SU-DHL-6 (cell line): ENCODE measurements around the gene MARVELD3.

Source experiments
- EZH2phosphoT487 ChIP-seq: fragments of 200-600 bp; sonication (generic), shearing (Covaris generic); conservative IDR thresholded peaks from 2 replicates; pipeline ENCODE4 v1.6.1; 2018; ENCODE audit warnings: mild to moderate bottlenecking, antibody characterized with exemption, low read length, moderate library complexity, mixed read lengths
- TF ChIP-seq, protein P1 (sequence below): fragments of 200-600 bp; sonication (generic); IDR thresholded peaks from one replicate; pipeline ENCODE4 v1.5.1; 2017; ENCODE audit warnings: antibody characterized with exemption, mild to moderate bottlenecking, low read length, moderate library complexity; ENCODE audit not compliant: insufficient read depth, poor library complexity, severe bottlenecking

DNA sequence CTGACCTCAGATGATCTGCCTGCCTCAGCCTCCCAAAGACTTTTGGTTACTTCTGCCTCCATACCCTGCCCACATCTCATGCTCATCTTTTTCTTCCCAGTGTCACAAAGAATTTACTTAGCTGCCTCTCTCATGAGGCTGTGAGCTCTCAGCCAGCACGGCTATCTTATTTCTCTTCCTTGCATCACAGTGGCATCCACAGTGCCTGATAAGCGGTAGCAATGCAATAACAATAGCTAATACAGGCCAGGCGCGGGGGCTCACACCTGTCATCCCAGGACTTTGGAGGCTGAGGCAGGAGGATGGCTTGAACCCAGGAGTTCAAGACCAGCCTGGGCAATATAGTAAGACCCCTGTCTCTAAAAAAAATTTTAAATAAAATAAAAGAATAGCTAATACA, 15.5 kb upstream of the MARVELD3 start:
- TF ChIP-seq, protein P1, sequence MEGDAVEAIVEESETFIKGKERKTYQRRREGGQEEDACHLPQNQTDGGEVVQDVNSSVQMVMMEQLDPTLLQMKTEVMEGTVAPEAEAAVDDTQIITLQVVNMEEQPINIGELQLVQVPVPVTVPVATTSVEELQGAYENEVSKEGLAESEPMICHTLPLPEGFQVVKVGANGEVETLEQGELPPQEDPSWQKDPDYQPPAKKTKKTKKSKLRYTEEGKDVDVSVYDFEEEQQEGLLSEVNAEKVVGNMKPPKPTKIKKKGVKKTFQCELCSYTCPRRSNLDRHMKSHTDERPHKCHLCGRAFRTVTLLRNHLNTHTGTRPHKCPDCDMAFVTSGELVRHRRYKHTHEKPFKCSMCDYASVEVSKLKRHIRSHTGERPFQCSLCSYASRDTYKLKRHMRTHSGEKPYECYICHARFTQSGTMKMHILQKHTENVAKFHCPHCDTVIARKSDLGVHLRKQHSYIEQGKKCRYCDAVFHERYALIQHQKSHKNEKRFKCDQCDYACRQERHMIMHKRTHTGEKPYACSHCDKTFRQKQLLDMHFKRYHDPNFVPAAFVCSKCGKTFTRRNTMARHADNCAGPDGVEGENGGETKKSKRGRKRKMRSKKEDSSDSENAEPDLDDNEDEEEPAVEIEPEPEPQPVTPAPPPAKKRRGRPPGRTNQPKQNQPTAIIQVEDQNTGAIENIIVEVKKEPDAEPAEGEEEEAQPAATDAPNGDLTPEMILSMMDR: no peak
- TF ChIP-seq EZH2phosphoT487: no peak
